NOMO-1 treated with dmso at 0.1 percent for 144 hours (cell line): ENCODE measurements around the gene SHC4.
"Not testable (repeated sequence)": the region's sequence is repeated elsewhere in the genome, so short reads cannot be mapped to it uniquely, and the experiment has no call there.

Experiments used
- DNase-seq: peaks from one replicate; lab custom pipeline; 2025; ENCODE audit not compliant: unreplicated experiment; lab: John Stamatoyannopoulos, UW

SHC4 gene

DNA sequence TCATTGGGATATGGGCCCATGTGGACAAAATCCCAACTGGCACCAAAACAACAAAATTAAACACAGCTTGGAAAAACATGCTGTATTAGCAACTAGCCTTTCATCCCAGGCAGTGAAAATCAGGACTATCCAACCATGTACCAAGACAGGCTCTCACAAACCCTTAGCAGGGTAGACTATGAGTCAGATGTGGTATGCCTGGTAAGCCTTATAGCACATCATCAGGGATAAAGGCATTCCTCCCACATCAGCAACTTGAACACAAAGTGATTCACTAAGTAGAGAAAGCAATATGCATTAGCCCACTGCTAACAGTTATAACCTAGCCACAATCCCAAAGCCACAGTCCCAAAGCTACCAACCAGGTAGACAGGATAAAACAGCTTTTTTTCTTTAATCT, 160.9 kb downstream of the SHC4 start:
- DNase-seq = no peak

DNA sequence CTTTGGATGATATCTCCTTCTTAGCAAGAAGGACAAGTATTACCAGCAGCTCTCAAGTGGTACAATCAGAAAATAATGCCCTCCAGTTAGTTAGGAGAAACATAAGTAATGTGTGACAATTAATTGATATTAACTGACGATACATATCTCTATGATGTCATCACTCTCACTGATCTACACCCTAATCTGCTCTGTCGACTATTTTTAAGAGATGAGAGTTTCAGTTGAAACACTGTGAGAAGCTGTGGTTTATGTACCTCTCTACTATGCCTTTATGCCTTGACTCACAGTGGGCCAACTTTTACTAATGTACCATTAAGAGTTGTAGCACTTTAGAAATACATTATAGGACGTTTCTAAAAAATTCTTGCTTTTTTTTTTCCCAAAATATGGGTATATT, 161.5 kb downstream of the SHC4 start:
- no peak for DNase-seq

DNA sequence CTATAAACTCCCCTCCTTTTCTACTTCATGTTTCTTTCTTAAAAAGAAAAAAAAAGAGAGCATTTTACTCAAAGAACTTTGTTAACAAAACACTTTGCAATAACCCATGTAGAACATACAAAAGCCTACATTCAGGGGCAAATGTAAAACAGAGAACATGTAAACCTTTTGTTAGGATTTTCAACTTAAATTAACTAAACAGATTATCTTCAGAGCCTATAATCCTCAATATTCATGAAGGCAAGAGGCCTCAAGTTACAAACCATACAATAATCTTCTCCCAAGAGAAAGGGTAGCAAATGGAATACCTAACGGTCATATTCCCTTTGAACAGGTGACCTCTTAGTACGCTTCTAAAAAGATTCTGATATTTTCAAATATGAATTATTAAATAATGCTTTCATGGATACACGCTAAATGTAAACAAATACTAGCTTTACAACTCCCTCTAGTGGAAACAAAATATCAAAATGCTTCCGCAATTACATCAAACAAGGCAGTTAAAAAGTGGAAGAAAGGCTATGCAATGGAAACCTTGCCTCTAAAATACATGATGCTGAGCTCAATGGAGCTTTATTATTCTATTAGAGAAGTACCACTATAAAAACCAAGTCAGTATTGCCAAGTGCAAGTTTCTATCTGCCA, 162.8 kb downstream of the SHC4 start:
- DNase-seq = no peak

DNA sequence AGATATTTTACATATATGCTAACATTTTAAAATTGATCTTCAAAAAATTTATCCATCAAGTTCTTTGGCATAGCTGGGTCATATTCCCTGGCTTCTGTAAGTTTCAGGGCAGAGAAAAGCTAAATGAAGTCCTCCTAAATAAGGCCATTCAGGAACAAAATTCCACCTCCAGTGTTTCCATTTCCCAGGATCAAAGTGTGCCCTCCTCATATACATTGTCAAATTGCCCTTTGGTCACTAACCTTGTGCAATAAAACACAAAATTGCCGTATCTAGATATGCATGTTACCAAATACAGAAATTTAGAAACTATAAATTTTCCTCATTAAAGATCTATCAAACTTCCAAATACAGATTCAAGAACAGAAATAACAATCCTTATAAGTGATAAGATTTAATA, 163.5 kb downstream of the SHC4 start:
- no peak for DNase-seq

DNA sequence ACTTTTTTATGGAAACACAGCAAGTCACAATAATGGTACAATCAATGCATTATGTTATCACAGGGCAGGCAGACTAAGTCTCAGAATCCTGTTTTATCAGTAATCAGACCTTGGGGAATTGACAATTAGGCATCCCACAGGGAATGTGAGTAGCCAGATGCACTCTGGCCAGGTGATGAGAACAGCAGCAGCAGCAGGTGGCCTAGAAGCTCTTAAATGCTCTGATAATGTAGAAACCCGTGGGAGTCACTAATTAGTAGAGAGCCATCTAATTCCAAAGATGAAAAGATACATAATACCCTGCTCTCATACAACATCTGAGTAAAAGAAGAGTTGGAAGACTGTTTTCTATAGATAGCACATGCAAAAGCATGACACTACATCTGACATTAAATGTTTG, 165.4 kb downstream of the SHC4 start:
- DNase-seq = no peak

DNA sequence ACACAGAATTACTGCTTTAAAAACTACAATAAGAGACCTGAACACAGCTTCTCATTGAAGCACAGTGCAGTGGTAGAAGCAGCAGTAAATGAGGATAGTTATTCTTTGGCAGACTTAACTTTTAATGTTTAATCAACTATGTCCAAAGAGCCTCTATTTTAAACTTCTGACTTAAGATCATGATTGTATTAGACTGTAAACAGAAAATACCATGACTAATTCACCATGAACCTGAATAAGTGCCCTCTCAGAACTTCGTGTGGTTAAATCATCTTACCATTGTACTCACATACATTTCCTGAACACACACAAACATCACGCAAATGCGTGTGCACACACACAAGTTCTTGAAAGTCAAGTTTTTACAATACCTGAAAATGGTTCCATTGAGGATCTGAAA, 166.8 kb downstream of the SHC4 start:
- DNase-seq = no peak

DNA sequence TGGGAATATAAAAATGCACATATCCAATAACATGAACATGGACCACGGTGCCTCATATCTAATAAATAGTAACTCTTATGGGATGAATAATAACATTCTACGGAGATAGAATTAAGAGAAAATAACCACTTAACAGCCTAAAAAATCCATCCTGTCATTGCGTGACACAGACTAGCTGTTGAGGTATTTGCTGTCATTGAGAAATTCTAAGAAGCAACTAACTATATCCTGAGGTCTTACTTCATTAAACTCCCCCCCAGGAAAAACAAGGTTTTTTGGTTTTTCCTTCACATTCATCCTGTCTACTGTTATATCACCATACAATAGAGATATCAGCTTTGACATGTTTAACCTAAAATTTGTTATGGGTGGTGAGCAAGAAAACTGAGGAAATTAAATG, 167.2 kb downstream of the SHC4 start:
- DNase-seq = no peak

DNA sequence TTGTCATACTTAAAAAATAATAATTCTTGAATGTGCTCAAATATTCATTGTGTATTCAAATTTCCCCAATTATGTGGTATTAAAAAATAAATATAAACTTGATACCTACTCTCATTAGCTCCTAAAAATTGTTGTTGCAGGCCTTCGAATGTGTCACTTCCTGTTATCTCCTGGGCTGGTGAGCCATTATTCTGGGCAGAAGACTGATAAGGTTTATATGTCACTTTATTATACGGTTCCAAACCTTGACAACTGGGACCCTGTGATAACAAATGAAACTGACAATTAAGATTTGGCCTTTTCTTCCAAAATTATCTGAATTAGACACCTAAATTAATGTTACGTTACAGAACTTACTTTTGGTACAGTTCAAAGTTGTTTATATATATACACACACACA, 167.8 kb downstream of the SHC4 start:
- DNase-seq = no peak

DNA sequence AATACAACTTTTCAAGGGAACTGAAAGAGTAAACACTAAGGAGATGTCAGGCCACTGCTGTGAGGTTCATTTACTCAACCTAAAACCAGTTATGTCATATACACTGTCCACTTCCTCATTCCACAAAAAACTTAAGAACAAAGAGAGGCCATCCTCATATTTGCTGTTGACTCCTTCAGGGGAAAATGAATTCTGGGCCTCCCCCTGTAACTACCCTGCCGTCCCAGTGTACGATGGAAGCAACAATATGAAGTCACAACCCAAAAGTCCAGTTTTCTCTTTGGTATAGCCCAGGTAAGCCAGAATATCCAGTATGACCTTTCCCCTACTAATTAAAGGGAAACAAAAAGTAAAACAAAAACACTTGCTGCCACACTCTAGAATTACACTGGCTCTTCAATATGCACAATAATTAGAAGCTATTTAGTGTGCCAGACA, 169.0 kb downstream of the SHC4 start:
- peak; percentile 22 for DNase-seq

DNA sequence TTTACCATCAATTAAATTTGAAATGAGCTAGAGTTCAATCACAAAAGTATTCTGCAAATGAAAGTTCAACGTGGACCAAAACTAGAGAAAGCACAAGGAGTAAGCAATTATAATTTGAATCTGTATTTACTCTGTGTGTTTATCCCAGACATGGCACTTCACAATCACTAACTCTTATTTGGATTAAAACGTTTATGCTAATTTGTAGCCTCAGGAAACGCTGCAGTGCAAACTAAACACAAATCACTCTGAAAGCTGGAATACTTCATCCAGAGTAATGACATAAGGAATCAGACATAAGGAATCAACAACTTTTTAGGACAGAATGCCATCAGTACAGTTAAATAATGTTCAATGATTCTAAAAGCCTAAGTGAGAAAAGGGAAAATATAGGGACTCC, 171.3 kb downstream of the SHC4 start:
- no peak for DNase-seq

DNA sequence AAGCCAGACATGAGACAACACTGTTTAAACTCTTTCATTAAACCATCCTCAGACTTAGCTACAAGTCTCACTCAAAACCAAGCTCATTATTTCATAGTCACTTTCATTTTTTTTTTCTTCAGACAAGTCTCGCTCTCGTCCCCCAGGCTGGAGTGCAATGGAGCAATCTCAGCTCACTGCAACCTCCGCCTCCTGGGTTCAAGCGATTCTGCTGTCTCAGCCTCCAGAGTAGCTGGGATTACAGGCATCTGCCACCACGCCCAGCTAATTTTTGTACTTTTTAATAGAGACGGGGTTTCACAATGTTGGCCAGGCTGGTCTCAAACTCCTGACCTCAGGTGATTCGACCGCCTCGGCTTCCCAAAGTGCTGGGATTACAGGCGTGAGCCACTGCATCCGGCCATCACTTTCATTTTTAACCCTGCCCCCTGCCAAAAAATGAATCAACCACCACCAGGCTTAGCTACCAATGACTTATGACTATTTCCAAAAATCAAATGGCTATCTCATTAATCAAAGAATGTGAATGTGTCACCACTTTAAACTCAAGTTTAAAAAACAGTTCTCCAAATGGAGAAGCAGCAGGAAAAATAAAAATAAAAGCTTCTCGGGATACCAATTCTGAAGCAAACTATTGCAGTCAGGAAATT, 173.1 kb downstream of the SHC4 start:
- DNase-seq = not testable (repeated sequence)

DNA sequence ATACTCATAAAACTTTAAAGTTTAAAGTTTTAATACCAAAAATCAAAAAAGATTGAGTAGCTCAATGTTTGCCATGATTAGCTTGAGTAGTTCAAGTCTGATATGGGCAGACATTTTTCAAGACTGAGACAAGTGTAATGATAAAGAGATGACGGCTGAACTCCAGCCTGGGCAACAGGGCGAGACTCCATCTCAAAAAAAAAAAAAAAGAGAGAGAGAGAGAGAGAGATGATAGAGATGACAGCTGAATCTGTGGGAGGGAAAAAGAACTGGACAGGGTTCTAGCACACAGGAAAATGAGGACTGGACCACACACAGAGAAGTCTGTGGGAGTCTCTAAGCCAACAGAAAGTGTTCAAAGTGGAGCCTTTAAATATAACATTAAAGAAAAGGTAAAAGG, 178.0 kb downstream of the SHC4 start:
- no peak for DNase-seq

DNA sequence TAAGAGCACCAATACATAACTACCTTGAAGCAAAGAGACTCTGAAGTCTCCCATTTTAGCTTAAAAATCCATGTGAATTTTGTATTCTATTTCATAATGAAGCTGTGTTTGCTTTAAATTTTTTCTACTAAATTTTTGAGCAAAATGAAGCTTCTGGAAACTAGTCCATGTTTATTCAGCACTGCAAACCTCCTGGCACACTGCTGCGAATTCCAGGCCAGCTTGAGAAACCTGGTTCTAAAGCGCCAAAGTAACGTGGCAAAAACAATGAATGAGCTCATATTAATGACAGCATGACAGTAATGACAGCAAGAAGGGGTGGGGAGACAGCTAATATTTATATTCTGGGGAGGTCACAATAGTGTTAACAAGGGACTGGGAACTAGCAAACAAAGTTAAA, 178.5 kb downstream of the SHC4 start:
- DNase-seq = no peak

DNA sequence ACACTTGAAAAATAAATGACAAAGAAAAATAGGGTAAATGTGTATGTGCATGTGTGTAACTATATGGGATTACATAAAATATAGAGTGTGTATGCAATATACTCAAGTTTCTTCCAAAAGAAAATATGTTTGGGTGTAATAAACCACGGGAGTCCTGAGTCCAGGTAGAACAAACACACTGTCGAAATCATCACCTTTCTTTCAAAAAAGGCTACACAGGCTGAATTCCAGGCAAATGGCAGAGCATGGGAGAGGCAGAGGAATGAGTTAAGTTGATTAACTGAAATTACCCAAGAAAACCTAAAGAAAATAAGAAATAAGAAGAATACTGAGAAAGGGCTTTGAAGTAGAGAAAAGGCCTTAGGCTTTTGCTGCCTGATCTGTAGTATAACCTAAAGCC, 179.0 kb downstream of the SHC4 start:
- DNase-seq = no peak

DNA sequence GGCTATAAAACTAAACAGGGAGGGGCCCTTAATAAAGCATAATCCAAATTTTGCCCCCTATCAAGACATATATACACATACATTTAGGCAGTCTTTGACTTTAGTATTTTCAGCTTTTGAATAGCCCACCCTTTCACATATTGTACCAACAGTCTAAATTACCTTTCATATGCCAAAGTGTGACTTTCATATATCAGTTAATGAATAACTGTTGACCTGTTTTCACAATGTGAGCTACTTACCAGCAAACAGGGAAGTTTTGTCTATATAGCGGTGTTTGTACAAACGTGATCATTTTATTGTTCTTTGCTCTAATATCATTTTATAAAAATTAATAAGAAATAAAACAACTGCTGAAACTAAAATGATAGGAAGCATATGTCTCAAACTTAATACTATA, 180.8 kb downstream of the SHC4 start:
- no peak for DNase-seq

DNA sequence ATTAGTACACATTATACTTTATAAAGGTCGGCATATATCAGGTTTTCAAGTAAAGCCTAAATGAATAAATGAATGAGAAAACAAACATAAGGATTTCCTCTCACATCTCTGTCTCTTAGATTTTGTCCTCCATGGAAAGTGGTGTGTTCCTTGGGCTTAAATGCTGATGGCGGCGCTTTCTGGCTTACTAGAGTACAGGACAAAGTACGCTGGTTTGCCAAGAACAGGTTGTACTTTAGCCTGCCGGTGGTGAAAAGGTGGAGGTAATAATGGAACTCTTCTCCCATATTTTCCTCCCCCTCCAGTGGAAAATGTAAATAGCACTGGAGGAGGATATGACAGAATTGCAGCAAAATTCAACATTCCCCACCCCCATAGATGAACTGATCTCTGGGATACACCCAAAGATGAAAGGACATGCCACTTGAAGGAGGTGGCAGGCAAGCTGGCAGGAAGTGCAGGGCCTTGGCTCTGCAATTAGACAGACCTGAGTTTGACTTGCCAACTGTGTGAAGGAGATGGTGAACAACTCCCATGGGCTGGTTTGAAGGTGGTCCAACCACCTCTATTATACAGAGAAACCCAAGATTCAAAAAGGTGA, 182.1 kb downstream of the SHC4 start:
- no peak for DNase-seq

DNA sequence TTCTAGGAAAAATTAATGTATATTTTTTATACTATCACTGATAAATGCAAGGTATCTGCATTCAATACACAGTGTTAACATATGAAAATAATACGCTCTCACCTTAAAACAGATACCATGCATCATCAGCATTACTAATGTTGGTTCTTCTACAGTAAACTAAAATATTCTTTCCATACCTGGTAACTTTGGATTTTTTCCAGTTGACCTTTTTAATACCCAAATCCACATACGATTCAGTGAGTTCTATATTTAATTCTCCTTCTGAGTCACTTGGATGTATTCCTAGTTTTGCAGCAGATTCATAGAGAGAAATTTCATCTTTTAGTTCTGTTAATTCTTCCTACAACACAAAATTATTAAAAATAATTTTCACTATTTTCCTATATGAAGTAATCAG, 182.7 kb downstream of the SHC4 start:
- no peak for DNase-seq

DNA sequence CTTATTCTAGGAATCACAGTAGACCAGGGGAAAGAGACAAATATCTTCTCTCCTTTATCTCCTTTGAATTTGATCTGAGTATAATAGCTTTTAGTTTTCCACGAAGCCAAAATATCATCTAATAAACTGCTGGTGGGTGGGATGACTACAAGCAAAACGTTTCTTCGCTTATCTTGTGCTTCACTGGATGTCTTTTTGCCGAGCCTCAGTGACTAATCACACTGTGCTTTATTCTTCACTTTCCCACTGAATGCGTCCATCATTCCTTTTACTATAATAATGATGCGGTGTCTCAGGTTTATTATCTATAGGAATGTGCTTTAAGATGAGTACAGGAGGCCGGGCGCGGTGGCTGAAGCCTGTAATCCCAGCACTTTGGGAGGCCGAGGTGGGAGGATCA, 185.4 kb downstream of the SHC4 start:
- DNase-seq = no peak

DNA sequence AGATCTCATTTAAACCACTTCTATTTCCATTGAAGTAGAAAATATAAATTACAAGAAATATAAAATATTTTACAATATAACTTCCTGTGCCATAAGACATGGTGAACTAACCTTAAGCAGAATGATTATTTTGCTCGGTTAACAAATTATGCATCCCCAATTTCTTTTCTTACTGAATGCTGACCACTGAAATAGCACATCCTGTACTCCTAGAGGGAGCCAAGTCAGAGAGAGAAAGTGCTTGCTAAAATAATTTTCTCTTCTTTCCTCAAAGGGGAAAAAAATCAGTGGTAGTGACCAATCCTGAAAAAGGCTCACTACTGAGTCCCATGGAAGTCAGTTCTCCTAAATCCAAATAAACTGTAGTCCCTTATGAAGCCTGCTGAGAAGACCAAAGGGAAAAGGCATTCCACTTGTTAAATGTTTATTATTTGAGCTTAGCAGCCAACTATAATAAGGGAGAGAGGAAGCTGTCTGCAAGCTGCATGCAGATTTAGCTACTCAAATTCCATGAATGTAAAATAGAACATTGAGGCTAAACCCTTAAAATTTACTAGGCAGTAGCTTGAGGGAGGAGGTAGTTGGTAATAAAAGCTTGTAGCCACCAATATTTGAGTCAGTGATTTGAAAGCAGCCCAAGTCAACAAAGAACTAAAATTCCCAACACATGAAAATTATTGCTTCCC, 185.9 kb downstream of the SHC4 start:
- no peak for DNase-seq

DNA sequence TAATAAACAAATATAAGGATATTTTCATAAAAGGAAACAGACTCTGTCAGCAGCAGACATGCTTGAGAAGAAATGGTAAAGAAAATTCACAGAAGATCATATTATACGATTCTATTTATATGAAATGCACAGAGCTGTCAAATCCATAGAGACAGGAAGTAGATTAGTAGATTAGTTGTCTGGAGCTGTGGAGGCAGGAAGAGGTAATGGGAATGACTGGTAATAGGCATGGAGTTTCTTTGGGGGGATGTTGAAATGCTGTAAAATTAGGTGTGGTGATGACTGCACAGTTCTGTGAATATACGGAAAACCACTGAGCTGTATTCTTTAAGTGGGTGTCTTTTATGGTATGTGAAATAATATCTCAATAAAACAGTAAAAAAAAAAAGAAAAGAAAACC, 188.2 kb downstream of the SHC4 start:
- no peak for DNase-seq

DNA sequence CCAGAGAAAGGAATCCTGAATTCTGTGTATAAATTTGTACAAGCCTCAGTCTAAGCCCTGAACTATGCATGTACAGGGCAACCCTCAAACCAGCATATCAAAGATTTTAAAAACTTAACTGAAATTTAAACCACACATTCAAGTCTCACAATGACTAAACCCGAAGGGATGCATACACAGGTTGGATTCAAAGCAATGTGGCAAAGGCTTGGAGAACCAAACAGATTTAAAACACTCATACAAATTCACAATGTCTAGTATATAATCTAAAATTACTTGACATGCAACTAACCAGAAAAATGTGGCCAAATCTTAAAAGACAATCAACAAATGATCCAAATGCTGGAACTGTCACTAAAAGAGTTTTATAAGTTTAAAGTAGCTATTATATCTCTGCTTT, 189.2 kb downstream of the SHC4 start:
- no peak for DNase-seq
